Upper lobe of right lung (tissue), 1 donor: Measurements from ENCODE around the gene CGB2. TPM values are rescaled to one million over a fixed set of nuclear protein-coding genes. Genes with fewer than 3 reads are reported as not detected.
"Not testable (repeated sequence)": the region's sequence is repeated elsewhere in the genome, so short reads cannot be mapped to it uniquely, and the experiment has no call there.

Experiments
- ATAC-seq: fragments of 200-7000 bp; cut with Tn5 transposase; one replicate; pipeline ENCODE4 v1.9.1; 2020; ENCODE audit warnings: mild to moderate bottlenecking, moderate library complexity
- DNase-seq: peaks from one replicate; pipeline ENCODE4 v3.0.0-alpha.2; 2020
- H3K27ac ChIP-seq: fragments of 200-600 bp; one replicate; pipeline ENCODE4 v1.8.0; 2022
- H3K27me3 ChIP-seq: fragments of 200-600 bp; one replicate; pipeline ENCODE4 v1.8.0; 2022; ENCODE audit warnings: mild to moderate bottlenecking
- H3K36me3 ChIP-seq: fragments of 200-600 bp; one replicate; pipeline ENCODE4 v1.8.0; 2022
- H3K4me1 ChIP-seq: fragments of 200-600 bp; one replicate; pipeline ENCODE4 v1.8.0; 2022
- H3K4me3 ChIP-seq: fragments of 200-600 bp; one replicate; pipeline ENCODE4 v1.8.0; 2022; ENCODE audit warnings: mild to moderate bottlenecking
- H3K9me3 ChIP-seq: fragments of 200-600 bp; one replicate; pipeline ENCODE4 v1.8.0; 2022
- intact Hi-C: fragments of 100-400 bp; cut with DNase I; formaldehyde crosslinking; loops from one replicate; pipeline ENCODE4 v1.11.0; 2022
- total RNA-seq: library from RNA; stranded (reverse); fragmentation: NEBNext Ultra II Directional; extraction: Animal tissue kit (Norgen Biotek cat#: 25700); gene quantifications from one replicate; pipeline ENCODE4 v1.2.1, GENCODE V29; 2021
- TF ChIP-seq, protein P1 (sequence below): fragments of 200-600 bp; IDR thresholded peaks from one replicate; pipeline ENCODE4 v1.8.0; 2022; ENCODE audit warnings: antibody characterized with exemption
- donor health status: DM: no; HTN: yes; CAD: no; lungs with severe emphysema.

CGB2 gene
- total RNA-seq, 1 donor from 2014 or later, result not detected

DNA sequence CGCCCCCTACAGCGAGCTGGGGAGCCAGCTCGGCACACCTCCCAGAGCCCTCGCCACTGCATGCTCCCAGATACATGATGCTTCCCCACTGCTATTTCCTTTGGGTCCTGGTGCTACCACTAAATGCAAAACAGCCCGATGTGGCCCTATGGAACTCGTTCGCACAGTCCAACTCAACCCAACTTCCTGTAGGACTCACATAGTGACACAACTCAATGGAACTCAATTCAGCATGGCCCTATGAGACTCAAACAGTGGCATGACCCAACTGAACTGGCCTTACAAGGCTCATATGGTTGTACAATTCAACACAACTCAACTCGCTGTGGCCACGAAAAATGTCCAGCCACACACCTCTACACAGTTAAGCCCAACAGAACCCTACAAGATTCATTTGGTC lies 37.3 kb downstream of the CGB2 start:
- ATAC-seq, result no peak
- Histone ChIP-seq H3K9me3 (no peaks in the 10 kb centered on the region), H3K36me3 (no peaks in the 10 kb centered on the region), H3K4me3 (no peak overlapping the region), H3K27me3 (peaks cover 79% of the 10 kb centered on the region), H3K4me1 (peaks cover 3% of the 10 kb centered on the region), H3K27ac (no peak overlapping the region)
- TF ChIP-seq, protein P1, sequence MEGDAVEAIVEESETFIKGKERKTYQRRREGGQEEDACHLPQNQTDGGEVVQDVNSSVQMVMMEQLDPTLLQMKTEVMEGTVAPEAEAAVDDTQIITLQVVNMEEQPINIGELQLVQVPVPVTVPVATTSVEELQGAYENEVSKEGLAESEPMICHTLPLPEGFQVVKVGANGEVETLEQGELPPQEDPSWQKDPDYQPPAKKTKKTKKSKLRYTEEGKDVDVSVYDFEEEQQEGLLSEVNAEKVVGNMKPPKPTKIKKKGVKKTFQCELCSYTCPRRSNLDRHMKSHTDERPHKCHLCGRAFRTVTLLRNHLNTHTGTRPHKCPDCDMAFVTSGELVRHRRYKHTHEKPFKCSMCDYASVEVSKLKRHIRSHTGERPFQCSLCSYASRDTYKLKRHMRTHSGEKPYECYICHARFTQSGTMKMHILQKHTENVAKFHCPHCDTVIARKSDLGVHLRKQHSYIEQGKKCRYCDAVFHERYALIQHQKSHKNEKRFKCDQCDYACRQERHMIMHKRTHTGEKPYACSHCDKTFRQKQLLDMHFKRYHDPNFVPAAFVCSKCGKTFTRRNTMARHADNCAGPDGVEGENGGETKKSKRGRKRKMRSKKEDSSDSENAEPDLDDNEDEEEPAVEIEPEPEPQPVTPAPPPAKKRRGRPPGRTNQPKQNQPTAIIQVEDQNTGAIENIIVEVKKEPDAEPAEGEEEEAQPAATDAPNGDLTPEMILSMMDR, result no peak
- DNase-seq, result no peak
- intact Hi-C loops, result no loop called here

DNA sequence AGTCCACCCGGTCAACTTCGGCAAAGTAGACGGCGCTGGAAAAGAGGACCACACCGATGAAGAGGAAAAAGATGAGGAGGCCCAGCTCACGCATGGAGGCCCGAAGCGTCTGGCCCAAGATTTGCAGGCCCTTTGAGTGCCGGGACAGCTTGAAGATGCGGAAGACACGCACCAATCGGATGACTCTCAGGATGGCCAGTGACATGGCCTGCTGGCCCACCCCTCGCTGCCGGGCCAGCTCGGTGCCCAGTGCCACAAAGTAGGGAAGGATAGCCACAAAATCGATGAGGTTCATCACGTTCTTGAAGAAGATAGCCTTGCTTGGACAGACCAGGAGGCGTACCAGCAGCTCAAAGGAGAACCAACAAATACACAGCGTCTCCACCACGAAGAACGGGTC lies 38.7 kb downstream of the CGB2 start:
- no peaks in the 10 kb centered on the region for H3K9me3 ChIP-seq
- TF ChIP-seq, protein P1, result no peak
- H3K4me1 ChIP-seq, result no peaks in the 10 kb centered on the region
- peaks cover 73% of the 10 kb centered on the region for H3K27me3 ChIP-seq
- ATAC-seq, result no peak
- DNase-seq, result no peak
- no peak overlapping the region for H3K4me3 ChIP-seq
- intact Hi-C loops, result no loop called here
- no peak overlapping the region for H3K27ac ChIP-seq
- no peaks in the 10 kb centered on the region for H3K36me3 ChIP-seq

DNA sequence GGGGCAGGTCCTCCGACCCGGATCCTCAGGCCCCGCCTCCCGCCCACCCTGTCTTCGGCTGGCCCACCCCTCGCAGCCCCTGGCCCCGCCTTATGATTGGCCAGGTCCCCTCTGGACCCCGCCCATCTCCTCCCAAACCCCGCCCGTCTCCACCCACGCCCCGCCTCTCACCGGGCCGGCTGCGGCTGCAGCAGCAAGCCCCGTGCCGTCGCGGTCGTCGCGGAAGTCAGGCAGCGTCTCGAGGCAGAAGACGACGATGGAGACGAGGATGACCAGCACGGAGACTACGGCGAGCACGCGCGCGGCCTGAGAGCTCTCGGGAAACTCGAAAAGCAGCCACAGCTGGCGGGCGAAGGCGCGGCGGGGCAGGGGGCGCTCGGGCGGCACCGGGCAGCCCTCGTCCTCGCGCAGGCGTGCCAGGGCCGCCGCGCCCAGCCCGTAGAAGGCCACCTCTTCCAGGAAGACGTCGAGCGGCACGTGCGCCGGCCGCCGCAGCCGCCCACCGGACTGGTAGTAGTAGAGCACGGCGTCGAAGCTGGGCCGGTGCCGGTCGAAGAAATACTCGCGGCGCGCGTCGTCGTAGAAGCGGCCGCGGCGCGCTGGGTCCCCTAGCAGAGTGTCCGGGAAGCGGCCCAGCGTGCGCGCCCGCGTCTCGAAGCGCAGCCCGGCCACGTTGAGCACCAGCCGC lies 40.3 kb downstream of the CGB2 start:
- Histone ChIP-seq H3K9me3 (no peaks in the 10 kb centered on the region), H3K27me3 (peaks cover 64% of the 10 kb centered on the region), H3K4me3 (no peak overlapping the region), H3K4me1 (no peaks in the 10 kb centered on the region), H3K36me3 (no peaks in the 10 kb centered on the region), H3K27ac (no peak overlapping the region)
- TF ChIP-seq, protein P1, result no peak
- ATAC-seq (peak; percentile 44), DNase-seq (peak; percentile 71)
- intact Hi-C loops, result no loop called here

DNA sequence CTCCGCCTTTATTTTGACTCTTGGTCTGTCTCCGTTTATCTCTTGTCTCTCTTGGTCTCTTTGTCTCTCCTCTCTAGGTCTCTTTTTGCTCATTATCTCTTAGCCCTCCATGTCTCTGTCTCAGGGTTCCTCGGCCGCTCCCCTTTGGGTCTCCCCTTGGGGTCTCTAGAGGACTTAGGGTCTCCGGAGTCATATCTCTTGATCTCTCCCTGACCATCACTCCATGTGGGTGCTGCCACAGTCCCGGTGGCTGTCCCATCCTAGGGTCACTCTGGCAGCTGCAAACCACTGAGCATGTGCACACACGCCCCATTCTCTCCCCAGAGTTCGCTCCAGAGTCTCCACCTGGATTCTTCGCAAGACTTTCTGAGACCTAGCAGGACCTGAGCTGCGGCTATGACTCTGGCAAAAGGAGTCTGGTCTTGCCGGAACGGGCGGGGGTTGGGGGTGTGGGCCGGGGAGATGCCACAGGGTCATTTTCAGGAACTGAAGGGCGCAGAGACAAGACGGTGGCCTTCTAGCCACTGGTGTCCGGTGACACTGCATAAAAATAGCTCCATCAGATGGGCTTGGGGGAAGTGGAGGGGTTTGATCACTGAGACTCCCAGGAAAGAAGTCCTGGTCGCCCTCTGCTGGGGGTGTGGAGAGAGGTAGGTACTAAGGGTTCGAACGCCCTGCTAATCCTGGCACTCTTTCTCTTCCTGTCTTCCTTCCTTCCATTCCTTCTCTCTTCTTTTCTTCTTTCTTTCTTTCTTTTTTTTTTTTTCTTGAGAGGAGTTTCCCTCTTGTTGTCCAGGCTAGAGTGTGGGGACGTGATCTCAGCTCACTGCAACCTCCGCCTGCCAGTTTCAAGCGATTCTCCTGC lies 42.1 kb downstream of the CGB2 start:
- H3K27ac ChIP-seq, result no peak overlapping the region
- no peak overlapping the region for H3K4me3 ChIP-seq
- no peaks in the 10 kb centered on the region for H3K36me3 ChIP-seq
- peaks cover 51% of the 10 kb centered on the region for H3K27me3 ChIP-seq
- TF ChIP-seq, protein P1, result no peak
- no peak for ATAC-seq
- no peak for DNase-seq
- intact Hi-C loops, result no loop called here
- no peaks in the 10 kb centered on the region for H3K9me3 ChIP-seq
- no peaks in the 10 kb centered on the region for H3K4me1 ChIP-seq

DNA sequence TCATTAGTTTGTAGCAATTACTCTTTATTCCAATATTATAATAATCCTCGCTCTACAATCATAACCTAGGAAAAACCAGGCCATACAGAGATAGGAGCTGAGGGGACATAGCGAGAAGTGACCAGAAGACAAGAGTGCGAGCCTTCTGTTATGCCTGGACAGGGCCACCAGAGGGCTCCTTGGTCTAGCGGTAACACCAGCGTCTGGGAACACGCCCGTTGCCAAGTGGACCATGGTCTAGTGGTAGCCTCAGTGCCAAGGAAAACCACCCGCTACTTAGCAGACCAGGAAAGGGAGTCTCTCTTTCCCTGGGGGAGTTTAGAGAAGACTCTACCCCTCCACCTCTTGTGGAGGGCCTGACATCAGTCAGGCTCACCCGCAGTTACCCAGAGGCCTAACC lies 43.2 kb downstream of the CGB2 start:
- H3K4me1 ChIP-seq, H3K36me3 ChIP-seq, H3K9me3 ChIP-seq, intact Hi-C loops, ATAC-seq, H3K4me3 ChIP-seq, H3K27ac ChIP-seq: not testable (repeated sequence)
- TF ChIP-seq, protein P1, result peak; percentile 67
- DNase-seq, result peak; percentile 85
- H3K27me3 ChIP-seq, result peaks cover 43% of the 10 kb centered on the region
